ENCODE measurements around the gene OSBPL2. TPM values are rescaled to one million over a fixed set of nuclear protein-coding genes. Genes with fewer than 3 reads are reported as not detected.

OSBPL2 gene
- total RNA-seq, 2 experiments from 2014 or later, result 17.2 to 40.0 TPM

- no peak overlapping the region for H3K4me3 ChIP-seq (ENCODE audit: low read depth, low read length, poor library complexity, severe bottlenecking)
- peaks cover 48% of the 10 kb centered on the region for H3K36me3 ChIP-seq (ENCODE audit: insufficient read depth, low read length)
- H3K4me1 ChIP-seq (ENCODE audit: insufficient read depth, low read length, poor library complexity, severe bottlenecking), result peaks cover 18% of the 10 kb centered on the region
- ChIA-PET CTCF (ENCODE audit: unreplicated experiment) (no interaction called here), POLR2A (no interaction called here)
- intact Hi-C loops (cut with micrococcal nuclease; ENCODE audit: unreplicated experiment), result no loop called here
- TF ChIP-seq EZH2phosphoT487 (IDR thresholded peaks at IDR 0.05; ENCODE audit: borderline replicate concordance, low read depth, low read length) (no peak), CTCF (conservative IDR thresholded peaks at IDR 0.05; ENCODE audit: low read length) (no peak)
- peaks cover 8% of the 10 kb centered on the region for H3K79me2 ChIP-seq (ENCODE audit: insufficient read depth, low read depth, low read length)
- DNase-seq (ENCODE audit: low spot score), result no peak
- H3K4me2 ChIP-seq (ENCODE audit: low read length), result no peak overlapping the region
- no peaks in the 10 kb centered on the region for H3K9me2 ChIP-seq (ENCODE audit: insufficient read depth, low read length)
- no peak overlapping the region for H3K27ac ChIP-seq (ENCODE audit: low read depth, low read length, poor library complexity, severe bottlenecking)
- H4K20me1 ChIP-seq (ENCODE audit: insufficient read depth, low read length), result no peaks in the 10 kb centered on the region
- H3K9me3 ChIP-seq (ENCODE audit: low read length), result no peaks in the 10 kb centered on the region
- no peak overlapping the region for H2AFZ ChIP-seq (ENCODE audit: low read length)
- no TSS peak for BruUV-seq (replicated peaks)
Observed at GRCh38 chr20:62193079-62194025, 45.0 kb upstream of the OSBPL2 start.

GRCh38 chr20:62195075-62195405 is 43.3 kb upstream of the OSBPL2 start:
- H3K9me3 ChIP-seq (ENCODE audit: low read length), result no peaks in the 10 kb centered on the region
- intact Hi-C loops (cut with micrococcal nuclease; ENCODE audit: unreplicated experiment), result no loop called here
- peaks cover 50% of the 10 kb centered on the region for H3K36me3 ChIP-seq (ENCODE audit: insufficient read depth, low read length)
- H3K79me2 ChIP-seq (ENCODE audit: insufficient read depth, low read depth, low read length), result no peaks in the 10 kb centered on the region
- H4K20me1 ChIP-seq (ENCODE audit: insufficient read depth, low read length), result no peaks in the 10 kb centered on the region
- H3K4me2 ChIP-seq (ENCODE audit: low read length), result peak overlapping the region; percentile 34; the same call in 1 of the 2 replicates
- no peak for TF ChIP-seq CTCF (conservative IDR thresholded peaks at IDR 0.05; ENCODE audit: low read length)
- no peak for TF ChIP-seq EZH2phosphoT487 (IDR thresholded peaks at IDR 0.05; ENCODE audit: borderline replicate concordance, low read depth, low read length)
- peaks cover 12% of the 10 kb centered on the region for H3K4me1 ChIP-seq (ENCODE audit: insufficient read depth, low read length, poor library complexity, severe bottlenecking)
- ChIA-PET POLR2A (no interaction called here), CTCF (ENCODE audit: unreplicated experiment) (no interaction called here)
- H2AFZ ChIP-seq (ENCODE audit: low read length), result no peak overlapping the region
- no peak overlapping the region for H3K27ac ChIP-seq (ENCODE audit: low read depth, low read length, poor library complexity, severe bottlenecking)
- no TSS peak for BruUV-seq (replicated peaks)
- H3K9me2 ChIP-seq (ENCODE audit: insufficient read depth, low read length), result no peaks in the 10 kb centered on the region
- no peak for DNase-seq (ENCODE audit: low spot score)
- H3K4me3 ChIP-seq (ENCODE audit: low read depth, low read length, poor library complexity, severe bottlenecking), result no peak overlapping the region

DNA sequence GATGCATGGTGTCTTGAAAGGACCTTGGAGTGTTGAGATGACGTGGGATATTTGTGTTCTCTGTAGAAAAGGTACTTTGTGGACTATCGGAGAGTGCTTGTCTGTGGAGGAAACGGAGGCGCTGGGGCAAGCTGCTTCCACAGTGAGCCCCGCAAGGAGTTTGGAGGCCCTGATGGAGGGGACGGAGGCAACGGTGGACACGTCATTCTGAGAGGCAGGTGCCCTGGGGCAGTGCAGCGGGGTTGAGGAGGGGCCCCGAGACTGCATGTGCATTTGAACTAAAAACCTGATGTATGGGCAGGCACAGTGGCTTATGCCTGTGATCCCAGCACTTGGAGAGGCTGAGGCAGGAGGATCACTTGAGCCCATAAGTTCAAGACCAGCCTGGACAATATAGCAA is 42.6 kb upstream of the OSBPL2 start:
- no TSS peak for BruUV-seq (replicated peaks)
- TF ChIP-seq EZH2phosphoT487 (IDR thresholded peaks at IDR 0.05; ENCODE audit: borderline replicate concordance, low read depth, low read length) (no peak), CTCF (conservative IDR thresholded peaks at IDR 0.05; ENCODE audit: low read length) (no peak)
- H3K79me2 ChIP-seq (ENCODE audit: insufficient read depth, low read depth, low read length), result no peaks in the 10 kb centered on the region
- peaks cover 14% of the 10 kb centered on the region for H3K4me1 ChIP-seq (ENCODE audit: insufficient read depth, low read length, poor library complexity, severe bottlenecking)
- no peak for DNase-seq (ENCODE audit: low spot score)
- H4K20me1 ChIP-seq (ENCODE audit: insufficient read depth, low read length), result no peaks in the 10 kb centered on the region
- POLR2A ChIA-PET, result no interaction called here
- CTCF ChIA-PET (ENCODE audit: unreplicated experiment), result no interaction called here
- no peak overlapping the region for H3K4me2 ChIP-seq (ENCODE audit: low read length)
- no peak overlapping the region for H3K27ac ChIP-seq (ENCODE audit: low read depth, low read length, poor library complexity, severe bottlenecking)
- no peak overlapping the region for H3K4me3 ChIP-seq (ENCODE audit: low read depth, low read length, poor library complexity, severe bottlenecking)
- peaks cover 50% of the 10 kb centered on the region for H3K36me3 ChIP-seq (ENCODE audit: insufficient read depth, low read length)
- H3K9me2 ChIP-seq (ENCODE audit: insufficient read depth, low read length), result no peaks in the 10 kb centered on the region
- intact Hi-C loops (cut with micrococcal nuclease; ENCODE audit: unreplicated experiment), result no loop called here
- H2AFZ ChIP-seq (ENCODE audit: low read length), result no peak overlapping the region
- H3K9me3 ChIP-seq (ENCODE audit: low read length), result no peaks in the 10 kb centered on the region

Measured in OCI-LY7 (cell line).